Liver (tissue), 9 donors: ENCODE measurements around the gene EFCC1. TPM values are rescaled to one million over a fixed set of nuclear protein-coding genes. Genes with fewer than 3 reads are reported as not detected.

Experiments
- DNase-seq: peaks from one replicate; pipeline ENCODE4 v3.0.0-alpha.2; 2017; ENCODE audit warnings: low spot score
- H3K27ac ChIP-seq, 2 donors: one replicate each; pipeline ENCODE4 v1.7.0; 2013; ENCODE audit warnings: inconsistent platforms in 2 of 2, low read length in 2 of 2, control low read depth in 1 of 2, low read depth in 1 of 2, mild to moderate bottlenecking in 1 of 2
- H3K27me3 ChIP-seq, 4 donors: one replicate each; pipeline versions ENCODE4 v1.6.1 to v1.7.0; 2013; ENCODE audit warnings: low read length in 3 of 4, inconsistent platforms in 1 of 4, mild to moderate bottlenecking in 1 of 4, moderate library complexity in 1 of 4; ENCODE audit not compliant: control insufficient read depth in 4 of 4, insufficient read depth in 4 of 4
- H3K36me3 ChIP-seq, 4 donors: one replicate each; pipeline versions ENCODE4 v1.6.1 to v1.7.0; 2013; ENCODE audit warnings: low read length in 3 of 4, mild to moderate bottlenecking in 3 of 4, low read depth in 1 of 4, moderate library complexity in 1 of 4; ENCODE audit not compliant: control insufficient read depth in 4 of 4, insufficient read depth in 3 of 4
- H3K4me1 ChIP-seq, 4 donors: one replicate each; pipeline versions ENCODE4 v1.6.1 to v1.7.0; 2013; ENCODE audit warnings: low read length in 3 of 4, mild to moderate bottlenecking in 3 of 4, moderate library complexity in 1 of 4; ENCODE audit not compliant: control insufficient read depth in 4 of 4, insufficient read depth in 4 of 4
- H3K4me3 ChIP-seq, 3 donors: one replicate each; pipeline versions ENCODE4 v1.6.1 to v1.7.0; 2013; ENCODE audit warnings: low read length in 3 of 3, control low read depth in 1 of 3, low read depth in 1 of 3, mild to moderate bottlenecking in 1 of 3
- H3K9ac ChIP-seq, 2 donors: one replicate each; pipeline ENCODE4 v1.7.0; 2013; ENCODE audit warnings: low read length in 2 of 2, mild to moderate bottlenecking in 2 of 2, moderate library complexity in 2 of 2, control low read depth in 1 of 2, low read depth in 1 of 2
- H3K9me3 ChIP-seq, 4 donors: one replicate each; pipeline versions ENCODE4 v1.6.1 to v1.7.0; 2013; ENCODE audit warnings: low read length in 3 of 4; ENCODE audit not compliant: control insufficient read depth in 4 of 4
- EGR1 ChIP-seq, 2 donors: IDR thresholded peaks; 2 replicates each; pipeline ENCODE4 v1.6.1; 2016 to 2018; ENCODE audit warnings: antibody characterized with exemption in 2 of 2, low read depth in 2 of 2
- FOXA1 ChIP-seq: IDR thresholded peaks from 2 replicates; pipeline ENCODE4 v1.6.1; 2016; ENCODE audit warnings: antibody characterized with exemption
- FOXA2 ChIP-seq: IDR thresholded peaks from 2 replicates; pipeline ENCODE4 v1.6.1; 2016; ENCODE audit warnings: antibody characterized with exemption
- GABPA ChIP-seq, 2 donors: IDR thresholded peaks in 1 of 2; conservative IDR thresholded peaks in 1 of 2; 2 replicates each; pipeline ENCODE4 v1.6.1; 2016; ENCODE audit warnings: antibody characterized with exemption in 2 of 2, mild to moderate bottlenecking in 1 of 2, moderate library complexity in 1 of 2
- HNF4A ChIP-seq, 2 donors: conservative IDR thresholded peaks; 2 replicates each; pipeline ENCODE4 v1.6.1; 2016; ENCODE audit warnings: antibody characterized with exemption in 2 of 2, mild to moderate bottlenecking in 2 of 2
- HNF4G ChIP-seq: IDR thresholded peaks from 2 replicates; pipeline ENCODE4 v1.6.1; 2016; ENCODE audit warnings: antibody characterized with exemption
- JUND ChIP-seq, 2 donors: IDR thresholded peaks; 2 replicates each; pipeline ENCODE4 v1.6.1; 2016; ENCODE audit warnings: antibody characterized with exemption in 2 of 2
- MAX ChIP-seq: IDR thresholded peaks from 2 replicates; pipeline ENCODE4 v1.6.1; 2016; ENCODE audit warnings: antibody characterized with exemption
- NR2F2 ChIP-seq: IDR thresholded peaks from 2 replicates; pipeline ENCODE4 v1.6.1; 2016; ENCODE audit warnings: antibody characterized with exemption
- RAD21 ChIP-seq, 2 donors: IDR thresholded peaks; 2 replicates each; pipeline ENCODE4 v1.6.1; 2016; ENCODE audit warnings: antibody characterized with exemption in 2 of 2, mild to moderate bottlenecking in 2 of 2
- SP1 ChIP-seq: IDR thresholded peaks from 2 replicates; pipeline ENCODE4 v1.6.1; 2018; ENCODE audit warnings: antibody characterized with exemption, mild to moderate bottlenecking
- TAF1 ChIP-seq: conservative IDR thresholded peaks from 2 replicates; pipeline ENCODE4 v1.6.1; 2016; ENCODE audit warnings: antibody characterized with exemption, mild to moderate bottlenecking
- YY1 ChIP-seq: IDR thresholded peaks from 2 replicates; pipeline ENCODE4 v1.6.1; 2016; ENCODE audit warnings: antibody characterized with exemption, mild to moderate bottlenecking
- WGBS: extraction: QIAGEN DNeasy Blood & Tissue Kit; methylation state at CpG from one replicate; pipeline ENCODE4 v1.1.7; 2013; 5-methylcytosine and 5-hydroxymethylcytosine counted together
- polyA plus RNA-seq, 2 donors: library from polyadenylated mRNA; stranded (reverse) in 1 of 2; unstranded in 1 of 2; fragments of 200-250 nt in 1 of 2; fragments of >200 nt in 1 of 2; fragmentation: Nextera tagmentation in 1 of 2; extraction: Ambion mirVana in 1 of 2; gene quantifications; one replicate each; pipeline versions ENCODE4 v1.2.1 to v1.2.3, GENCODE V29; 2013 to 2015
- total RNA-seq, 2 donors: library from RNA; depleted of rRNA; stranded (reverse); fragments of >200 nt; gene quantifications; one replicate each; pipeline ENCODE4 v1.2.3, GENCODE V29; 2014
- TF ChIP-seq, protein P1 (sequence below): IDR thresholded peaks from 2 replicates; pipeline ENCODE4 v1.6.1; 2016; ENCODE audit warnings: antibody characterized with exemption, mild to moderate bottlenecking
- TF ChIP-seq, protein P2 (sequence below): fragments of 150-350 bp; IDR thresholded peaks from 2 replicates; pipeline ENCODE4 v1.5.1; 2017; ENCODE audit warnings: improper control_type of control experiment, low read depth, low read length; ENCODE audit not compliant: missing input control
- TF ChIP-seq, protein P3 (sequence below): IDR thresholded peaks from 2 replicates; pipeline ENCODE4 v1.6.1; 2016; ENCODE audit warnings: antibody characterized with exemption
- TF ChIP-seq, protein P4 (sequence below): IDR thresholded peaks from 2 replicates; pipeline ENCODE4 v1.6.1; 2016; ENCODE audit warnings: antibody characterized with exemption
- donor health status: healthy.
- donor health status: healthy.
- donor health status: healthy.
- donor health status: healthy.
- donor health status: healthy.

The EFCC1 gene, protein sequence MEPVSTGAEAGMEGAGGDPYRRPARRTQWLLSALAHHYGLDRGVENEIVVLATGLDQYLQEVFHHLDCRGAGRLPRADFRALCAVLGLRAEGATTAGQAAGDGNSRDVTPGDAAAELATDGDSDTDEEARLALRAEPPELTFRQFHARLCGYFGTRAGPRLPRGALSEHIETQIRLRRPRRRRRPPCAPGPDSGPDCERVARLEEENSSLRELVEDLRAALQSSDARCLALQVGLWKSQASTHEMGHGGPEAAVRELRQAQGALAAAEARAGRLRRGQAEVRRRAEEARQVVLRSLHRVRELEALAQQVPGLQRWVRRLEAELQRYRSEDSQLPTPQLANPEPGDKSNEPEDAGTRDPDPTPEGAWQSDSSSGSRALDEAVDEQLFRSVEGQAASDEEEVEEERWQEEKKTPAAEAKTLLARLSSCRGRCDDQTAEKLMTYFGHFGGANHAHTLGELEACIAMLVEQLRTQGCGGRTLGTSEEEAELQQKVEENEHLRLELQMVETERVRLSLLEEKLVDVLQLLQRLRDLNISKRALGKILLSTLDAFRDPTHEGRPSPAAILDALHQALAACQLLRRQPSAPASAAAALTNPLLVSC
- total RNA-seq = 1 to 10 TPM in 1 of 2 donors, under 1 TPM in 1; 0.14 to 1.0 TPM
- polyA plus RNA-seq = under 1 TPM; 0.08 to 0.33 TPM

- WGBS = 3% methylated on average over 74 of the region's 74 CpGs
- H3K9ac ChIP-seq = no peak within 1 kb of the TSS
- DNase-seq = no peak
These were observed at the start of gene EFCC1 for GRCh38 chr3:129001101-129001805. Gene EFCC1, plus strand, starts transcription at chr3:129001304. Its CDS starts 325 bp downstream, at chr3:129001629.

More at GRCh38 chr3:129001101-129001805, at the start of gene EFCC1:
- H3K4me1 ChIP-seq = peaks cover 9 to 40% (median 13%) of the 10 kb centered on the region in 4 donors
- H3K9me3 ChIP-seq = no peaks in the 10 kb centered on the region
- peak within 1 kb of the TSS in 2 of 3 donors; percentile 40 to 43 for H3K4me3 ChIP-seq
- H3K27me3 ChIP-seq = peaks cover 2 to 15% (median 10%) of the 10 kb centered on the region in 4 donors
- TF ChIP-seq HNF4G (no peak), FOXA1 (no peak), SP1 (no peak), RAD21 (IDR thresholded peaks at IDR 0.05) (no peak), GABPA (IDR thresholded peaks at IDR 0.05 in 1 of 2, conservative IDR thresholded peaks at IDR 0.05 in 1 of 2) (no peak), TAF1 (no peak), FOXA2 (no peak), HNF4A (conservative IDR thresholded peaks at IDR 0.05) (no peak), NR2F2 (no peak), MAX (no peak), EGR1 (IDR thresholded peaks at IDR 0.05; ENCODE audit: low read depth in 2 of 2) (no peak), JUND (IDR thresholded peaks at IDR 0.05) (no peak), YY1 (no peak)
- TF ChIP-seq, protein P1, sequence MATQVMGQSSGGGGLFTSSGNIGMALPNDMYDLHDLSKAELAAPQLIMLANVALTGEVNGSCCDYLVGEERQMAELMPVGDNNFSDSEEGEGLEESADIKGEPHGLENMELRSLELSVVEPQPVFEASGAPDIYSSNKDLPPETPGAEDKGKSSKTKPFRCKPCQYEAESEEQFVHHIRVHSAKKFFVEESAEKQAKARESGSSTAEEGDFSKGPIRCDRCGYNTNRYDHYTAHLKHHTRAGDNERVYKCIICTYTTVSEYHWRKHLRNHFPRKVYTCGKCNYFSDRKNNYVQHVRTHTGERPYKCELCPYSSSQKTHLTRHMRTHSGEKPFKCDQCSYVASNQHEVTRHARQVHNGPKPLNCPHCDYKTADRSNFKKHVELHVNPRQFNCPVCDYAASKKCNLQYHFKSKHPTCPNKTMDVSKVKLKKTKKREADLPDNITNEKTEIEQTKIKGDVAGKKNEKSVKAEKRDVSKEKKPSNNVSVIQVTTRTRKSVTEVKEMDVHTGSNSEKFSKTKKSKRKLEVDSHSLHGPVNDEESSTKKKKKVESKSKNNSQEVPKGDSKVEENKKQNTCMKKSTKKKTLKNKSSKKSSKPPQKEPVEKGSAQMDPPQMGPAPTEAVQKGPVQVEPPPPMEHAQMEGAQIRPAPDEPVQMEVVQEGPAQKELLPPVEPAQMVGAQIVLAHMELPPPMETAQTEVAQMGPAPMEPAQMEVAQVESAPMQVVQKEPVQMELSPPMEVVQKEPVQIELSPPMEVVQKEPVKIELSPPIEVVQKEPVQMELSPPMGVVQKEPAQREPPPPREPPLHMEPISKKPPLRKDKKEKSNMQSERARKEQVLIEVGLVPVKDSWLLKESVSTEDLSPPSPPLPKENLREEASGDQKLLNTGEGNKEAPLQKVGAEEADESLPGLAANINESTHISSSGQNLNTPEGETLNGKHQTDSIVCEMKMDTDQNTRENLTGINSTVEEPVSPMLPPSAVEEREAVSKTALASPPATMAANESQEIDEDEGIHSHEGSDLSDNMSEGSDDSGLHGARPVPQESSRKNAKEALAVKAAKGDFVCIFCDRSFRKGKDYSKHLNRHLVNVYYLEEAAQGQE = no peak
- TF ChIP-seq, protein P2, sequence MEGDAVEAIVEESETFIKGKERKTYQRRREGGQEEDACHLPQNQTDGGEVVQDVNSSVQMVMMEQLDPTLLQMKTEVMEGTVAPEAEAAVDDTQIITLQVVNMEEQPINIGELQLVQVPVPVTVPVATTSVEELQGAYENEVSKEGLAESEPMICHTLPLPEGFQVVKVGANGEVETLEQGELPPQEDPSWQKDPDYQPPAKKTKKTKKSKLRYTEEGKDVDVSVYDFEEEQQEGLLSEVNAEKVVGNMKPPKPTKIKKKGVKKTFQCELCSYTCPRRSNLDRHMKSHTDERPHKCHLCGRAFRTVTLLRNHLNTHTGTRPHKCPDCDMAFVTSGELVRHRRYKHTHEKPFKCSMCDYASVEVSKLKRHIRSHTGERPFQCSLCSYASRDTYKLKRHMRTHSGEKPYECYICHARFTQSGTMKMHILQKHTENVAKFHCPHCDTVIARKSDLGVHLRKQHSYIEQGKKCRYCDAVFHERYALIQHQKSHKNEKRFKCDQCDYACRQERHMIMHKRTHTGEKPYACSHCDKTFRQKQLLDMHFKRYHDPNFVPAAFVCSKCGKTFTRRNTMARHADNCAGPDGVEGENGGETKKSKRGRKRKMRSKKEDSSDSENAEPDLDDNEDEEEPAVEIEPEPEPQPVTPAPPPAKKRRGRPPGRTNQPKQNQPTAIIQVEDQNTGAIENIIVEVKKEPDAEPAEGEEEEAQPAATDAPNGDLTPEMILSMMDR = no peak
- TF ChIP-seq, protein P3, sequence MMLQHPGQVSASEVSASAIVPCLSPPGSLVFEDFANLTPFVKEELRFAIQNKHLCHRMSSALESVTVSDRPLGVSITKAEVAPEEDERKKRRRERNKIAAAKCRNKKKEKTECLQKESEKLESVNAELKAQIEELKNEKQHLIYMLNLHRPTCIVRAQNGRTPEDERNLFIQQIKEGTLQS = no peak
- TF ChIP-seq, protein P4, sequence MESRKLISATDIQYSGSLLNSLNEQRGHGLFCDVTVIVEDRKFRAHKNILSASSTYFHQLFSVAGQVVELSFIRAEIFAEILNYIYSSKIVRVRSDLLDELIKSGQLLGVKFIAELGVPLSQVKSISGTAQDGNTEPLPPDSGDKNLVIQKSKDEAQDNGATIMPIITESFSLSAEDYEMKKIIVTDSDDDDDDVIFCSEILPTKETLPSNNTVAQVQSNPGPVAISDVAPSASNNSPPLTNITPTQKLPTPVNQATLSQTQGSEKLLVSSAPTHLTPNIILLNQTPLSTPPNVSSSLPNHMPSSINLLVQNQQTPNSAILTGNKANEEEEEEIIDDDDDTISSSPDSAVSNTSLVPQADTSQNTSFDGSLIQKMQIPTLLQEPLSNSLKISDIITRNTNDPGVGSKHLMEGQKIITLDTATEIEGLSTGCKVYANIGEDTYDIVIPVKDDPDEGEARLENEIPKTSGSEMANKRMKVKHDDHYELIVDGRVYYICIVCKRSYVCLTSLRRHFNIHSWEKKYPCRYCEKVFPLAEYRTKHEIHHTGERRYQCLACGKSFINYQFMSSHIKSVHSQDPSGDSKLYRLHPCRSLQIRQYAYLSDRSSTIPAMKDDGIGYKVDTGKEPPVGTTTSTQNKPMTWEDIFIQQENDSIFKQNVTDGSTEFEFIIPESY = no peak
- no peaks in the 10 kb centered on the region for H3K36me3 ChIP-seq
- H3K27ac ChIP-seq = peak within 1 kb of the TSS; percentile 49 to 59
